HepG2 (cell line): ENCODE data around the gene C16orf89. TPM values are rescaled to one million over a fixed set of nuclear protein-coding genes. Genes with fewer than 3 reads are reported as not detected.

ENCODE experiments used
- ATF6 ChIP-seq: sonication (generic); formaldehyde crosslinking; conservative IDR thresholded peaks from 2 replicates; pipeline ENCODE4 v1.4.0; 2020; ENCODE audit warnings: missing genetic modification reagents
- ATF7 ChIP-seq, 2 experiments: fragments of 450-650 bp in 1 of 2; sonication (generic) in 1 of 2; formaldehyde crosslinking in 1 of 2; IDR thresholded peaks; 2 replicates each; pipeline versions ENCODE4 v1.4.0 to v1.6.1; 2016 to 2020; ENCODE audit warnings: antibody characterized with exemption in 1 of 2, mild to moderate bottlenecking in 1 of 2, missing genetic modification reagents in 1 of 2
- ATF7-NPFF ChIP-seq: sonication (generic); formaldehyde crosslinking; IDR thresholded peaks from 2 replicates; pipeline ENCODE4 v1.8.1; 2023; ENCODE audit warnings: mild to moderate bottlenecking, low read depth, missing genetic modification reagents, moderate library complexity
- MTA3 ChIP-seq: sonication (generic); formaldehyde crosslinking; IDR thresholded peaks from 2 replicates; pipeline ENCODE4 v1.4.0; 2020; ENCODE audit warnings: missing genetic modification reagents
- NFYB ChIP-seq: sonication (generic); formaldehyde crosslinking; IDR thresholded peaks from 2 replicates; pipeline ENCODE4 v1.4.0; 2020; ENCODE audit warnings: missing genetic modification reagents
- NFYC ChIP-seq: IDR thresholded peaks from 2 replicates; pipeline ENCODE4 v1.6.1; 2016; ENCODE audit warnings: missing genetic modification reagents, missing compliant biosample characterization
- POLR2AphosphoS5 ChIP-seq: IDR thresholded peaks from 2 replicates; pipeline ENCODE4 v1.6.1; 2012; ENCODE audit warnings: low read depth, low read length
- RFXANK ChIP-seq: IDR thresholded peaks from 2 replicates; pipeline ENCODE4 v1.6.1; 2016
- SYNCRIP ChIP-seq: fragments of 200-400 bp; formaldehyde crosslinking; IDR thresholded peaks from 2 replicates; pipeline ENCODE4 v1.6.1; 2018; ENCODE audit warnings: mild to moderate bottlenecking, low read depth, low read length; ENCODE audit not compliant: insufficient read depth
- WIZ ChIP-seq: sonication (generic); formaldehyde crosslinking; IDR thresholded peaks from 2 replicates; pipeline ENCODE4 v1.5.1; 2020; ENCODE audit warnings: mild to moderate bottlenecking, missing genetic modification reagents
- ZKSCAN1 ChIP-seq: fragments of 150-350 bp; IDR thresholded peaks from 2 replicates; pipeline ENCODE4 v1.6.1; 2014; ENCODE audit warnings: low read length
- ZNF251 ChIP-seq: sonication (generic); formaldehyde crosslinking; IDR thresholded peaks from 2 replicates; pipeline ENCODE4 v1.9.0; 2021; ENCODE audit warnings: mild to moderate bottlenecking, missing genetic modification reagents
- polyA plus RNA-seq, 8 experiments: library from polyadenylated mRNA; depleted of rRNA in 3 of 8; stranded (reverse) in 7 of 8; unstranded in 1 of 8; fragments of >200 nt; fragmentation: Illumina TruSeq in 4 of 8; extraction: Trizol in 4 of 8; gene quantifications; 2 replicates each; pipeline versions ENCODE4 v1.2.1 to v1.2.3, GENCODE V29; 2011 to 2016; ENCODE audit warnings: low read depth in 4 of 8, missing spikeins in 1 of 8, mixed read lengths in 1 of 8; ENCODE audit not compliant: insufficient read depth in 1 of 8
- total RNA-seq, 5 experiments: library from RNA; depleted of rRNA; stranded (reverse); fragments of >200 nt; fragmentation: Illumina TruSeq; extraction: Trizol; gene quantifications; 2 replicates each; pipeline ENCODE4 v1.2.3, GENCODE V29; 2016; ENCODE audit warnings: low read depth in 1 of 5
- TF ChIP-seq, protein P1 (sequence below): sonication (generic); formaldehyde crosslinking; IDR thresholded peaks from 2 replicates; pipeline ENCODE4 v1.4.0; 2020; ENCODE audit warnings: missing genetic modification reagents

The C16orf89 gene
- total and polyA plus RNA-seq, 2 of the 13 experiments (the other 11 are each of a cell fraction or from before 2014, with no cell fraction given): 1.9 to 3.4 TPM

- peak; percentile 66 for TF ChIP-seq NFYB (CRISPR knock-in tag)
- TF ChIP-seq POLR2AphosphoS5: no peak
- TF ChIP-seq, protein P1, sequence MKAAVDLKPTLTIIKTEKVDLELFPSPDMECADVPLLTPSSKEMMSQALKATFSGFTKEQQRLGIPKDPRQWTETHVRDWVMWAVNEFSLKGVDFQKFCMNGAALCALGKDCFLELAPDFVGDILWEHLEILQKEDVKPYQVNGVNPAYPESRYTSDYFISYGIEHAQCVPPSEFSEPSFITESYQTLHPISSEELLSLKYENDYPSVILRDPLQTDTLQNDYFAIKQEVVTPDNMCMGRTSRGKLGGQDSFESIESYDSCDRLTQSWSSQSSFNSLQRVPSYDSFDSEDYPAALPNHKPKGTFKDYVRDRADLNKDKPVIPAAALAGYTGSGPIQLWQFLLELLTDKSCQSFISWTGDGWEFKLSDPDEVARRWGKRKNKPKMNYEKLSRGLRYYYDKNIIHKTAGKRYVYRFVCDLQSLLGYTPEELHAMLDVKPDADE (CRISPR knock-in tag): no peak
- no peak for TF ChIP-seq ZKSCAN1
- TF ChIP-seq MTA3 (CRISPR knock-in tag): no peak
- no peak for TF ChIP-seq WIZ (CRISPR knock-in tag)
- no peak for TF ChIP-seq ATF7 (IDR thresholded peaks at IDR 0.05)
- TF ChIP-seq ATF7 (CRISPR knock-in tag; IDR thresholded peaks at IDR 0.05): no peak
- no peak for TF ChIP-seq ATF6 (CRISPR knock-in tag)
- no peak for TF ChIP-seq ZNF251 (CRISPR knock-in tag)
- TF ChIP-seq RFXANK (CRISPR knock-in tag): no peak
- no peak for TF ChIP-seq ATF7-NPFF (CRISPR knock-in tag)
- peak; percentile 74 for TF ChIP-seq NFYC
- no peak for TF ChIP-seq SYNCRIP
Observed at GRCh38 chr16:5015351-5015750, 50.4 kb downstream of the C16orf89 start (continued).
